K562 (cell line): Measurements from ENCODE around the gene ANKS1B.

Experiments
- CREM ChIP-seq: IDR thresholded peaks from 2 replicates; pipeline ENCODE4 v1.6.1; 2014; ENCODE audit warnings: antibody characterized with exemption, low read depth
- EGR1 ChIP-seq: fragments of 450-650 bp; conservative IDR thresholded peaks from 2 replicates; pipeline ENCODE4 v1.6.1; 2017; ENCODE audit warnings: mild to moderate bottlenecking
- GTF2B ChIP-seq: IDR thresholded peaks from 2 replicates; pipeline ENCODE4 v1.6.1; 2011; ENCODE audit not compliant: insufficient read length; ENCODE audit errors: extremely low read depth
- HDAC6 ChIP-seq: IDR thresholded peaks from 2 replicates; pipeline ENCODE4 v1.6.1; 2012; ENCODE audit warnings: low read depth, mild to moderate bottlenecking, control low read depth, inconsistent platforms, low read length, moderate library complexity
- KLF16 ChIP-seq: IDR thresholded peaks from 2 replicates; pipeline ENCODE4 v1.6.1; 2016; ENCODE audit warnings: antibody characterized with exemption
- POLR2A ChIP-seq: fragments of 450-650 bp; conservative IDR thresholded peaks from 2 replicates; pipeline ENCODE4 v1.6.1; 2016
- TFAM ChIP-seq: fragments of 250-450 bp; sonication (Bioruptor Pico); conservative IDR thresholded peaks from 2 replicates; pipeline ENCODE4 v1.5.0; 2021; ENCODE audit warnings: mild to moderate bottlenecking, moderate library complexity
- ZBTB11 ChIP-seq, 3 experiments: fragments of 200-800 bp in 1 of 3; fragments of 250-450 bp in 1 of 3; fragments of 450-650 bp in 1 of 3; sonication (Bioruptor Pico) in 1 of 3; sonication (Bioruptor generic) in 1 of 3; formaldehyde crosslinking in 1 of 3; IDR thresholded peaks; 2 replicates each; pipeline versions ENCODE4 v1.6.1 to v1.8.0; 2016 to 2022; ENCODE audit warnings: mild to moderate bottlenecking in 2 of 3, missing genetic modification characterization in 2 of 3, missing compliant biosample characterization in 1 of 3, moderate library complexity in 1 of 3
- ZNF124 ChIP-seq: sonication (generic); formaldehyde crosslinking; IDR thresholded peaks from 2 replicates; pipeline ENCODE4 v1.8.1; 2022; ENCODE audit warnings: missing genetic modification reagents
- ZNF232 ChIP-seq: sonication (generic); formaldehyde crosslinking; IDR thresholded peaks from 2 replicates; pipeline ENCODE4 v1.8.0; 2022; ENCODE audit warnings: mild to moderate bottlenecking, missing genetic modification reagents
- TF ChIP-seq, protein P1 (sequence below), 3 experiments: IDR thresholded peaks in 2 of 3; conservative IDR thresholded peaks in 1 of 3; 2 replicates each; pipeline ENCODE4 v1.5.1; 2011 to 2012; ENCODE audit warnings: low read length in 3 of 3, mild to moderate bottlenecking in 3 of 3, control low read depth in 2 of 3, improper control_type of control experiment in 1 of 3, inconsistent platforms in 1 of 3, low read depth in 1 of 3, mixed read lengths in 1 of 3, moderate library complexity in 1 of 3; ENCODE audit not compliant: insufficient read depth in 2 of 3

DNA sequence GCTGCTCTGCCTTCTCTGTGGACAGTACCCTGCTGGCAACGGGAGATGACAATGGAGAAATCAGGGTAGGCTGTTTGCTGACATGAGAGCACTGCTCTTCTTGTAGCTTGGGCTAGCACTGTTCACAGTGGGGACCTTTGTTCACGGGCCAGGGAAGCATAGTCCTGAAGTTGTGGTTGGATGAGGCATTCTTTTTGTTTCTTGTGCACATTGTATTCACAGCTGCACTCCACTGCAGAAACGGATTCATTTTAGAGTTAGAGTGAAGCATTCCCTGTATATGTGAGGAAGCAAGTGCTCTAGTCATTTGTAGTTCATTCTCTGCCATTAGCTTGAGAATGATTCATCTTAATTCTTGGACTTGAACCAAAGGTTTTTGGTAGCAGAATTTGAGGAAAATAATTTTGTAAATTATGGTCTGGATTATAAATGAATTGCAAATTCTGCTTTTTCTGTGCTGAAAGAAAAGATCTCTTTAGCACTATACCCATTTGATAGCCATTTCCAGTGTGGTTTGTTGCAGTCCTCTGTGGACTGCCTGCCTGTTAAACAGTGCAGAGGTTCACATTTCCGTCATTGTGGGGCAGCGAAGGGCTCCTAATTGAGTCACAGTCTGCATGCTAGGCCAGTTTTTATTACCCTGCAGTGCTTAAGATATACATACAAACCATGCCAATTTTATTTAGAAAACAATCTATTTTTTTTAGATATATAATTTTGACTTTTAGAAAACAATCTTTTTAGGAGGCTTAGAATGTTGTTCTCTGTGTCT, 1259.1 kb downstream of the ANKS1B start:
- no peak for TF ChIP-seq ZNF232 (CRISPR knock-in tag)
- no peak for TF ChIP-seq KLF16
- TF ChIP-seq HDAC6 = no peak
- no peak for TF ChIP-seq ZNF124 (CRISPR knock-in tag)
- no peak for TF ChIP-seq POLR2A
- TF ChIP-seq TFAM (CRISPR knock-in tag) = no peak
- TF ChIP-seq CREM = no peak
- TF ChIP-seq EGR1 = no peak
- TF ChIP-seq, protein P1, sequence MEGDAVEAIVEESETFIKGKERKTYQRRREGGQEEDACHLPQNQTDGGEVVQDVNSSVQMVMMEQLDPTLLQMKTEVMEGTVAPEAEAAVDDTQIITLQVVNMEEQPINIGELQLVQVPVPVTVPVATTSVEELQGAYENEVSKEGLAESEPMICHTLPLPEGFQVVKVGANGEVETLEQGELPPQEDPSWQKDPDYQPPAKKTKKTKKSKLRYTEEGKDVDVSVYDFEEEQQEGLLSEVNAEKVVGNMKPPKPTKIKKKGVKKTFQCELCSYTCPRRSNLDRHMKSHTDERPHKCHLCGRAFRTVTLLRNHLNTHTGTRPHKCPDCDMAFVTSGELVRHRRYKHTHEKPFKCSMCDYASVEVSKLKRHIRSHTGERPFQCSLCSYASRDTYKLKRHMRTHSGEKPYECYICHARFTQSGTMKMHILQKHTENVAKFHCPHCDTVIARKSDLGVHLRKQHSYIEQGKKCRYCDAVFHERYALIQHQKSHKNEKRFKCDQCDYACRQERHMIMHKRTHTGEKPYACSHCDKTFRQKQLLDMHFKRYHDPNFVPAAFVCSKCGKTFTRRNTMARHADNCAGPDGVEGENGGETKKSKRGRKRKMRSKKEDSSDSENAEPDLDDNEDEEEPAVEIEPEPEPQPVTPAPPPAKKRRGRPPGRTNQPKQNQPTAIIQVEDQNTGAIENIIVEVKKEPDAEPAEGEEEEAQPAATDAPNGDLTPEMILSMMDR (IDR thresholded peaks at IDR 0.05 in 2 of 3, conservative IDR thresholded peaks at IDR 0.05 in 1 of 3; ENCODE audit: insufficient read depth in 2 of 3, low read depth in 1 of 3, low read length in 3 of 3) = peak; percentile 46 to 61 (median 52); a peak in 5 of 6 replicates
- TF ChIP-seq GTF2B = no peak
- no peak for TF ChIP-seq ZBTB11 (CRISPR knock-in tag; IDR thresholded peaks at IDR 0.05)
